GM19372 (cell line): ENCODE data around the gene PITPNC1.

Experiments
- ATAC-seq: cut with Tn5 transposase; IDR thresholded peaks from one replicate; pipeline ENCODE4 v1.9.1; 2021; ENCODE audit warnings: mild to moderate bottlenecking, low read depth, moderate library complexity; ENCODE audit not compliant: unreplicated experiment

The PITPNC1 gene

DNA sequence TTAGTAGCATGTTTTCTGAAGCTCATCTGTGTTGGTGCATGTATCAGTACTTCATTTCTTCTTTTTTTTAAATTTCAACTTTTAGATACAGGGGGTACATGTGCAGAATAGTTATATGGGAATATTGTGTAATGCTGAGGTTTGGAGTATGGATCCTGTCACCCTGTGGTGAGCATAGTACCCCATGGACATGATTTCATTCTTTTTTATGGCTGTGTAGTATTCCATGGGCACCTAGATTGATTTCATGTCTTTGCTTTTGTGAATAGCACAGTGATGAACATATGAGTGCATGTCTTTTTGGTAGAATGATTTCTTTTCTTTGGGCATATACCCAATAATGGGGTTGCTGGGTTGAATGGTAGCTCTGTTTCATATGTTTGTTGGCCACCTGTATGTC is 285.6 kb downstream of the PITPNC1 start:
- ATAC-seq: no peak

DNA sequence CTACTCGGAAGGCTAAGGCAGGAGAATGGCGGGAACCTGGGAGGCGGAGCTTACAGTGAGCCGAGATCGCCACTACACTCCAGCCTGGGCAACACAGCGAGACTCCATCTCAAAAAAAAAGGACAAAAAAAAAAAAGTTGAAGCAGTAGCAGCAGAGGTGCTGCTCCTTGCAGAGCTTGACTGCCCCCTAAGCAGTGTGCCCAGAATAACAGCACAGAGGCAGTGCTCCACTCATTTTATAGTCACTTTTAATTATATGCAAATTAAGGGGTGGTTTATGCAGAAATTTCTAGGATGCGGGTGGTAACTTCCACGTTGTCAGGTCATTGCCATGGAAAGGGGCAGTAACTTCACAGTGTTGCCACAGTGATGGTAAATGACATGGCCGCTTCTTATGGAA is 286.4 kb downstream of the PITPNC1 start:
- ATAC-seq: no peak

DNA sequence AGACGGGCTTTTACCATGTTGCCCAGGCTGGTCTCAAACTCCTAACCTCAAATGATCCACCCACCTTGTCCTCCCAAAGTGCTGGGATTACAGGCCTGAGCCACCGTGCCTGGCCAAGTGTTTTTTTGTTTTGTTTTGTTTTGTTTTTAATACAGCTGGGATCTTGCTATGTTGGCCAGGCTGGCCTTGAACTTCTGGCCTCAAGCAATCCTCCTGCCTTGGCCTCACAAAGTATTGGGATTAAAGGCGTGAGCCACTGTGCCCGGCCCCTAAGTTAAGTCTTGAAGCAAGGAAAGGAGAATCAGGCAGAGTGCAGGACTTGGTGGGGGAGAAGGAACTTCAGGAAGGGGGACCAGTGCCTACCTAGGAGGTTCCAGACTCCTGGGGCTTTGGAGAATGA is 288.9 kb downstream of the PITPNC1 start:
- no peak for ATAC-seq

DNA sequence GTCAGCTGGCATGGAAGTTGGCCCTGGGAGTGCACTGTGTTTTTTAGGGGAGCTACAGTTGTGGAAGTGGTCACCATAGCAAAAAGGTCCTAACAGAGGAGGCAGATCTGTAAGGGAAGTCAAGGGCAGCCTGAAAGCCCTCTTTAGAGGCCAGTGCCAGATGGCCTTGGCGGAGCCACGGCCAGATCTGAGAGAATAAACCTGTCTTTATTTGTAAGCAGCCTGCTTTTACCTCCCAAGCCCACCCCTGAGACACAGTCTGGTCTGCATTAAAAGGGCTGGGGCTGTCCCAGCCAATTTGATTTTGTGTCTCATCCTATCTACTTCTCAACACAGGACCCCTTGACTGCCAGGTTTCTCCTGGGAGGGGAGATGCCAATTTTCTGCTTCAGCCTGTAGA is 289.6 kb downstream of the PITPNC1 start:
- no peak for ATAC-seq

- ATAC-seq: no peak
These were observed 294.4 kb downstream of the PITPNC1 start for GRCh38 chr17:67671493-67671892.

- no peak for ATAC-seq
These were observed 295.7 kb downstream of the PITPNC1 start for GRCh38 chr17:67672592-67673335.

- ATAC-seq: no peak
These were observed 298.4 kb downstream of the PITPNC1 start for GRCh38 chr17:67675481-67675880.

DNA sequence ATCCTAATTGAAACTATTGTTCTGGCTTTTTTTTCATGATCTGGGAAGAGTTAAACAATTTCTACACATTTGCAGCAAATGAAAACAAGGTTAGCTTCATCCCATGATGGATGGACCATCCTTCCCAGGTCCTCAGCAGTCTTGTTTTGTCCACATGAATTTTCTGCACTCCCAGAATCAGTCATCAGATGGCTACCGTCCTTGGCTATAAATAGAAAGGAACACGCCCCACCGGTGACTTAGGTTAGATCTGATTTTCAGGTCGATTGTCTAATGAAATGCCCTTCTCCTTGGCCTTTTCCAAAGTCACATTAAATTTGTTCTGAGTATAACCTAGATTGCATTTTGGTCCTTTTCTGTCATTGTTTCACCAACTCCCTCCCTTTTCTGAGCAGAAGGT is 299.2 kb downstream of the PITPNC1 start:
- no peak for ATAC-seq

DNA sequence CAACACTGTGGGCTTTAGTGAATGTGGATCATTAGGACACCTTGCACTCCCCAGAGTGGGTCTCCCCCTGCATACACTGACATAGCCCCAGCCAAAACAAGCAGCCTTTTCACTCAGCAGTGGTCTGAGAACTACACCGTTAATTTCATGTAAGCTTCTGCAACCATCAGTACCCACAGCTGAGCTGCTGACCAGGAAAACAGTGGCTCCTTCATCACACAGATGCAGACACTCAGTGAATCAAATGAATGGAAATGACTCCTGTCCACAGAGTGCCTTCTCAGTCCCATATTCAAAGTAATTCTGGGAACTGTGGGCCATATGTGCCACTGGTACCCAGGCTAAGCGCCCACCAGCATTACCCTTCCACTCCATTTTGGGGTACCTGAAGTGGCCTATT is 301.3 kb downstream of the PITPNC1 start:
- no peak for ATAC-seq

DNA sequence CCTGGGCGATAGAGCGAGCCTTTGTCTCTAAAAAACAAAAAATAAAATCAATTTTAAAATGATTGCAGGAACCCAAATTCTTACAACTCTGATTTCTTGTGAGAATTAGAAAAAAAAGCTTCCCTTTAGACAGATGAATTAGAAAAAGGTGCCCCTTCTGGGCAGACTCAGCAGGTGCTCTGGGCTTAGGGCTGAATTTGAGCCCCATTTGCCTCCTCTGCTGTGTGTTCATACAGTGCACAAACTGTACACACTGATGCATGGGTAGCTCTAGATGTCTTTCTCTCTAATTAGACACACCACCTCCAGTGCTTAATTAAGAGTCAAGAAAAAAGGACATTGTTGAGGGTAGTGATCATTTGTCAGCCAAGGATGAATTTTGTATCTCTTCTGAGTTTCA is 302.1 kb downstream of the PITPNC1 start:
- no peak for ATAC-seq

DNA sequence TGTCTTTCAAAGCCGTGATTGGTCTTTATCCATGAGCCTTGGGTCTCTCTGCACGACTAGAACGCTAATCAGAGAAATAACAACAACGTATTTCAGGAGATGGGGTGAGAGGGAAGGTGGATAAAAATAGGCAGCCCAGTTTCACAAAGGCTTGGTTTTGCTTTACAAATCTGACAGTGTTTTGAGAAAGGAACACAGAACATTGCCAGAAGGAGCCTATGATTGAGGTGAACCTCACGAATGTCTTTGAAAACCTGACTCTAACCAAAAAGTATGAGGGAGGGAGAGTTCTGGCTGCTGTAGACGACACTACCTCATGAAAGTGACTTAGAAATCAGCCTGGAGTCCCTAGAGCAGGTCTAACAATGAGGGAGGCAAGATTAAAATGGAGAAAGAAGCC is 302.6 kb downstream of the PITPNC1 start:
- no peak for ATAC-seq

GRCh38 chr17:67680445-67681224 is 303.6 kb downstream of the PITPNC1 start:
- ATAC-seq: no peak

DNA sequence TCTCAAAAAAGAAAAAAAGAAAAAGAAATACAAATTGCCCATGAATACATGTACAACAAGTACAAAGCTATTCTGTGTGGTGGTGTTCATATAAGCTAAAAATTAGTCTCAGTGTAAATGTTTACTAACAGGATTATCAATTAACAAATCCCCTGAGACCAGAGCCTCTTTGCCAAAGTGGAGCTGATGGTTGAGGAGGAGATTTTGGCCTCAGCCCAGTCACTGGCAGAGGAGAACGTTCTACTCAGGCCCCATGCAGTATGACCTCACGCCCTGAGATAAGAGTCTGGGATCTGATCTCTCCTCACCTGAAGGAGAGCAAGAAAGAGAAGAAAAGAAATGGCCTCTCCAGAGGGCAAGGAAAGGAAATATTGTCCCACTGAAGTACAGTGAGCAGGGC is 305.1 kb downstream of the PITPNC1 start:
- no peak for ATAC-seq

GRCh38 chr17:67685351-67685750 is 308.3 kb downstream of the PITPNC1 start:
- ATAC-seq: no peak

DNA sequence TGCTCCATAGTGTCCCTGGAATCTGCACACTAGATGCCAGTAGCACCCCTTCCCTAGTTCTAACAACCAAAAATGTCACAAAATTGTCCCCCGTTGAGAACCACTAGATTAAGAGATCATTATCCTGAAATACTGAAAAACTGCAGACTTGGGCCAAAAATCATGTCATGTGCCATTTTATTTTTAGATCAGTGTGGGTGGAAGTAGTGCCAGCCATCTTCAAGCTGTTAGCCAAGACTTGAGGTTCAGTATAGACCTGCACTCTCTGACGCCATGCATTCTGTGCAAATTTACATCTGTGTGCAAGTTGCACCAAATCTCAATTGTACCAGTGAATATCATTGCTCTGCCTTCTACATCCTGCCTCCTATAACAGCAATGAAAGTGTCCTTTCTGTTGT is 309.2 kb downstream of the PITPNC1 start:
- ATAC-seq: no peak

- ATAC-seq: no peak
These were observed 310.4 kb downstream of the PITPNC1 start for GRCh38 chr17:67687511-67687910.

- no peak for ATAC-seq
These were observed 312.6 kb downstream of the PITPNC1 start for GRCh38 chr17:67689534-67690177.

DNA sequence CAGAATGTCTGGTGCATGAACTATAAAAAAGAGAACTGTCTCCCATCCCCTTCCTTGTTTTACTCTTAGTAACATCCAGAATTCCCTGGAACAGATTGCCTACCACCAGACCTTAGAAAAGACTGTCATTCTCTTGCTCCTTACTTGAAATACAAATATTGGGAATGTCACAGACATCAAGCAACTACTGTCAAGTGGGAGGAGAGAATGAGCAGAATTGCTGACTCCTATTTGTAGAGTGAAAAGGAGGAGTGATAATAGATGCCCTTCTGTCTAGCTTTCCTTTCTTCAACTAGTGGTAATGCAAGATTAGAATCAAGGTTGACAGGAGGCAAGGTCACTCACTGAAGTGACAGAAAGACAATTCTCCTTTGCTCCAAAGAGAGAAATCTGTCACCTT is 316.7 kb downstream of the PITPNC1 start:
- ATAC-seq: no peak

DNA sequence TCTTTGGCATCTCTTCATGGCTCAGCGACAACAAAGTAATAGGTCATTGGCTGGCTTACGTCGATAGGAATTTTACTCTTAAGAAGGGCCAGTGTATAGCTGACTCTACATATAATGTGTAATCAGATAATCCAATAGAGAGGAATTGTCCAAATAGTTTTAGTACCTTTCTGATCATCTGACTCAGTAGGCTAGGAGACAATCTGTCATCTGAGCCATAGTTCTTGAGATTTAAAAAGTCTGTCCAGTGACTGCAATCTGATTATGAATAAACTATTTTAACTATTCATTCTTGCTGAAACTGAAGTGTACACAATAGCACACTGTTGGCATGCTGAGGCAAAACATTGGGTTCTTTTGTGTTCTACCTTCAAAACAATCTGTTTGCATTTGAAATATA is 319.3 kb downstream of the PITPNC1 start:
- ATAC-seq: no peak

GRCh38 chr17:67696853-67697498 is 319.9 kb downstream of the PITPNC1 start:
- no peak for ATAC-seq
